ENCODE results near the gene DIP2C. TPM values are rescaled to one million over a fixed set of nuclear protein-coding genes. Genes with fewer than 3 reads are reported as not detected.
"Not testable (repeated sequence)": the region's sequence is repeated elsewhere in the genome, so short reads cannot be mapped to it uniquely, and the experiment has no call there.

The DIP2C gene
- total RNA-seq (ENCODE audit: insufficient read depth, low replicate concordance) = 24.8 TPM

- DNase-seq (ENCODE audit: low spot score) = peak; percentile 74
Observed at GRCh38 chr10:689452-690371, at the start of gene DIP2C. TSS of gene DIP2C (minus strand) at chr10:689668. CDS start at chr10:689578, 90 bp downstream.

GRCh38 chr10:734481-734880, 45.0 kb upstream of the DIP2C start:
- DNase-seq (ENCODE audit: low spot score) = no peak

GRCh38 chr10:733086-733485, 43.6 kb upstream of the DIP2C start:
- DNase-seq (ENCODE audit: low spot score) = no peak

- no peak for DNase-seq (ENCODE audit: low spot score)
Observed at GRCh38 chr10:729213-729612, 39.7 kb upstream of the DIP2C start.

- DNase-seq (ENCODE audit: low spot score) = no peak
Observed at GRCh38 chr10:728603-729002, 39.1 kb upstream of the DIP2C start.

GRCh38 chr10:727162-727790, 37.8 kb upstream of the DIP2C start:
- DNase-seq (ENCODE audit: low spot score) = peak; percentile 19

GRCh38 chr10:725786-726185, 36.3 kb upstream of the DIP2C start:
- DNase-seq (ENCODE audit: low spot score) = peak; percentile 56

- DNase-seq (ENCODE audit: low spot score) = no peak
Observed at GRCh38 chr10:725302-725701, 35.8 kb upstream of the DIP2C start.

GRCh38 chr10:723973-724372, 34.5 kb upstream of the DIP2C start:
- DNase-seq (ENCODE audit: low spot score) = no peak

GRCh38 chr10:722281-723060, 33.0 kb upstream of the DIP2C start:
- DNase-seq (ENCODE audit: low spot score) = no peak

- no peak for DNase-seq (ENCODE audit: low spot score)
Observed at GRCh38 chr10:718143-718700, 28.8 kb upstream of the DIP2C start.

- DNase-seq (ENCODE audit: low spot score) = no peak
Observed at GRCh38 chr10:717458-717857, 28.0 kb upstream of the DIP2C start.

GRCh38 chr10:716821-717220, 27.4 kb upstream of the DIP2C start:
- no peak for DNase-seq (ENCODE audit: low spot score)

- no peak for DNase-seq (ENCODE audit: low spot score)
Observed at GRCh38 chr10:714214-714613, 24.7 kb upstream of the DIP2C start.

GRCh38 chr10:712575-712974, 23.1 kb upstream of the DIP2C start:
- peak; percentile 25 for DNase-seq (ENCODE audit: low spot score)

GRCh38 chr10:712089-712488, 22.6 kb upstream of the DIP2C start:
- DNase-seq (ENCODE audit: low spot score) = no peak

- no peak for DNase-seq (ENCODE audit: low spot score)
Observed at GRCh38 chr10:707861-708260, 18.4 kb upstream of the DIP2C start.

GRCh38 chr10:707456-707855, 18.0 kb upstream of the DIP2C start:
- no peak for DNase-seq (ENCODE audit: low spot score)

- no peak for DNase-seq (ENCODE audit: low spot score)
Observed at GRCh38 chr10:703118-703517, 13.7 kb upstream of the DIP2C start.

GRCh38 chr10:700183-700582, 10.7 kb upstream of the DIP2C start:
- not testable (repeated sequence) for DNase-seq (ENCODE audit: low spot score)

- DNase-seq (ENCODE audit: low spot score) = no peak
Observed at GRCh38 chr10:697097-697875, 7.8 kb upstream of the DIP2C start.

Measured in umbilical cord (tissue), 2 donors.